GM06990 (cell line): ENCODE results near the gene IREB2.
"Not testable (repeated sequence)": the region's sequence is repeated elsewhere in the genome, so short reads cannot be mapped to it uniquely, and the experiment has no call there.

Experiments used
- DNase-seq: peaks from one replicate; pipeline ENCODE4 v3.0.0-alpha.2; 2011; ENCODE audit not compliant: insufficient read length; ENCODE audit errors: extremely low read depth
- H3K27me3 ChIP-seq: replicated peaks from 2 replicates; pipeline ENCODE4 v1.6.0; 2011; ENCODE audit warnings: low read length; ENCODE audit not compliant: control insufficient read depth, insufficient read depth
- H3K36me3 ChIP-seq: 2 replicates; pipeline ENCODE4 v1.5.1; 2011; ENCODE audit warnings: low read length; ENCODE audit not compliant: control insufficient read depth, insufficient read depth
- H3K4me3 ChIP-seq: replicated peaks from 2 replicates; pipeline ENCODE4 v1.5.1; 2011; ENCODE audit warnings: low read depth, mild to moderate bottlenecking, control low read depth, low read length
- CTCF ChIP-seq: IDR thresholded peaks from 2 replicates; pipeline ENCODE4 v1.5.1; 2011; ENCODE audit warnings: low read length, control low read depth, mild to moderate bottlenecking, inconsistent platforms; ENCODE audit not compliant: insufficient read depth, poor library complexity, severe bottlenecking

The IREB2 gene

GRCh38 chr15:78402061-78402610, 35.9 kb upstream of the IREB2 start:
- no peak for TF ChIP-seq CTCF
- no peaks in the 10 kb centered on the region for H3K36me3 ChIP-seq
- H3K27me3 ChIP-seq, result peaks cover 2% of the 10 kb centered on the region; the same call in 1 of the 2 replicates
- H3K4me3 ChIP-seq, result no peak overlapping the region
- no peak for DNase-seq

- Histone ChIP-seq H3K36me3 (no peaks in the 10 kb centered on the region), H3K27me3 (peaks cover 2% of the 10 kb centered on the region; the same call in 1 of the 2 replicates), H3K4me3 (no peak overlapping the region)
- no peak for TF ChIP-seq CTCF
- DNase-seq, result no peak
Observed at GRCh38 chr15:78404125-78404524, 33.9 kb upstream of the IREB2 start.

- H3K36me3 ChIP-seq, H3K4me3 ChIP-seq, DNase-seq, H3K27me3 ChIP-seq: not testable (repeated sequence)
Observed at GRCh38 chr15:78404796-78405195, 33.2 kb upstream of the IREB2 start.

- no peak for TF ChIP-seq CTCF
- Histone ChIP-seq H3K36me3 (no peaks in the 10 kb centered on the region), H3K27me3 (peaks cover 2% of the 10 kb centered on the region; the same call in 1 of the 2 replicates), H3K4me3 (no peak overlapping the region)
- no peak for DNase-seq
Observed at GRCh38 chr15:78405336-78405924, 32.6 kb upstream of the IREB2 start.

- no peak for DNase-seq
- TF ChIP-seq CTCF, result no peak
- Histone ChIP-seq H3K27me3 (peaks cover 2% of the 10 kb centered on the region; the same call in 1 of the 2 replicates), H3K36me3 (no peaks in the 10 kb centered on the region), H3K4me3 (no peak overlapping the region)
Observed at GRCh38 chr15:78406016-78406585, 31.9 kb upstream of the IREB2 start.

GRCh38 chr15:78407608-78408354, 30.2 kb upstream of the IREB2 start:
- DNase-seq, result no peak
- no peak overlapping the region for H3K4me3 ChIP-seq
- H3K36me3 ChIP-seq, result no peaks in the 10 kb centered on the region
- no peak for TF ChIP-seq CTCF
- peaks cover 2% of the 10 kb centered on the region; the same call in 1 of the 2 replicates for H3K27me3 ChIP-seq
